HG02759 (cell line): Measurements from ENCODE around the gene TMEM147.

Source experiments
- ATAC-seq: cut with Tn5 transposase; IDR thresholded peaks from one replicate; pipeline ENCODE4 v1.9.1; 2021; ENCODE audit warnings: mild to moderate bottlenecking, moderate library complexity; ENCODE audit not compliant: unreplicated experiment

The TMEM147 gene, protein sequence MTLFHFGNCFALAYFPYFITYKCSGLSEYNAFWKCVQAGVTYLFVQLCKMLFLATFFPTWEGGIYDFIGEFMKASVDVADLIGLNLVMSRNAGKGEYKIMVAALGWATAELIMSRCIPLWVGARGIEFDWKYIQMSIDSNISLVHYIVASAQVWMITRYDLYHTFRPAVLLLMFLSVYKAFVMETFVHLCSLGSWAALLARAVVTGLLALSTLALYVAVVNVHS

DNA sequence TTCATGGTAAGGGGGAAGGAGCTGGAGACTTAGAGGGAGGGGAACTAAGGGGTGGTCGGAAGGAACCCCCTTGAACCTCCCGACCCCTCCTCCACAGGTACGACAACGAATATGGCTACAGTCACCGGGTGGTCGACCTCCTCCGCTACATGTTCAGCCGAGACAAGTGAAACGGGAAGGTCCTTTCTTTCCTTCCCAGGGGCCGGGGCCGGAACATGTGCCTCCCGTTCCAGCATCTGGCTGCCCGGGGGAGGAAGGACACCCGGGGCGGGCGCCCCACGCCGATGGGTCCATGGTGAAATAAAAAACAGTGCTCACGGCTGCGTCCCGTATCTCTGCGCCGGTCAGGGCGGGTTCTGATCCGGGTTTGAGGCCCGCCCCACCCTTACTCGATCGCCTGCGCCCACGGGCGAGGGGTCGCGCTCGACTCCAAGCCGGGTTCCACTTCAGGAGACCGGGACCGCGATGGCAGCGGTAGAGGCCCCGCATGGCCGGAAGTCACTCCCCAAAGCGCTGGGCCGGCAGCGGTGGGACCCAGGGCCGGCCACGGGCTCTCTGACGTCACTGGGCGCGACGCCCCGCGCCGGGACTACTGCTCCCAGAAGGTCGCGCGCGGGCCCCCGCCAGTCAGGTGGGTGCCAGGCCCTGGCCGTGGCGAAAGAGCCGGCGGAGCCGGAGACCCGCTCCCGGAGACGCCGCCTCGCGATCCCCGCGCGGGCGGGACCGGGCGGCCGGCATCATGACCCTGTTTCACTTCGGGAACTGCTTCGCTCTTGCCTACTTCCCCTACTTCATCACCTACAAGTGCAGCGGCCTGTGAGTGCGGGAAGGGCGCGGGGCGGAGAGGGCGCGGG is at the start of gene TMEM147:
TSS of gene TMEM147 (plus strand) at position 626 of the 854 bp plus-strand sequence. CDS start at position 740, 114 bp downstream.
- peak; percentile 86 for ATAC-seq

DNA sequence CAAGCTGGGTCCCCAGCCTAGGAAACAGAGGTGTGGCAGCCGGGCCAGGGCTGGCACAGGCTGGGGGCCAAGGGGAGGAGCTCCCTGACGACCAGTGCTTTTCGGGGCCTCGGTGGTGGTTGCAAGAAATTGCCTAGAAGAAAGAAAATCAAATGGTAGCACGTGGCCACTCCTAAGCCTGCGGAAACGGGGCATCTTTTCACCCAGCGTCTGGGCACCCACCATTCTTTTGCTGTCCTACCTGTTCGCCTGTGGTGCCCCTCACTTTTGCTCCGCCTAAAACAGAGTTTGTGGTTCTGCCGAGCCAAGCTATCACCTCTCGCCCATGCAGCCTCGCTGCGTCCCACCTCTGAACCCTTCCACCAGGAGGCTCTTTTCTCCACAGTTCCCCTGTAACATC is 48.0 kb upstream of the TMEM147 start:
- ATAC-seq: no peak

DNA sequence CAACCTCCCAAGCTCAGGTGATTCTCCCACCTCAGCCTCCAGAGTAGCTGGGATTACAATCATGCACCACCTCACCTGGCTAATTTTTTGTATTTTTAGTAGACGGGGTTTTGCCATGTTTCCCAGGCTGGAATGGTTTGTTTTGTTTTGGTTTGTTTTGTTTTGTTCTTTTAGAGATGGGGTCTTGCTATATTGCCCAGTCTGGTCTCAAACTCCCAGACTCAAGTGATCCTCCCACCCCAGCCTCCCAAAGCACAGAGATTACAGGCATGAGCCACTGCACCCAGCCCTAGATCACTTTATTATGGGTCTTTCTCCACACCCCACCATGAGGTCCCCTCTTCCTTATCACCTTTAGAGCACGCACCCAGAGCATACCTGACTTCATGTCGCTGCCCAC is 47.2 kb upstream of the TMEM147 start:
- no peak for ATAC-seq

DNA sequence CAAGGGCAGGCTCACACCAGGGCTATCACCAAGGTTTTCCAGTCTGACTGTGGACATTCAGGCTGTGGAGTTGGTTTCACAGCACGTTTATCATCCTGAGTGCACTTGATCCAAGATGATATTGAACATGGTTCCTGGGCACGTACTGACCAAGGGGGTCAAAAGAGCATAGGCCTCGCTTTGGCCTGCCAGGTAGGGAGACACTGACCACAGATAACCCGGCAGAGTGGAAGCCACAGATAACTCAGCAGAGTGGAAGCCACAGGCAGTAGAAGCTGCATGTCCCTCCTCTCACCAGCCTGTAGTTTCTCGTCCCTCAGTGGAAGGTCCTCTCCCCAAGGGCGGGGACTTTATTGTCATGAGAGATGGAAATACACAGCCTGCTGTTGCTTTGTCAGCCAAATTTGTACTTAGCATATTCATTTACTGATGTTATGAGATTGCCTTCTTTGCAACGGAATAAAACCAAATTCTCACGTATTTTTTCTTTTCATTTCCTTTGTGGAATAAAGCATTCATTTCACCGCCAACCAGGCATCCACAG is 46.4 kb upstream of the TMEM147 start:
- ATAC-seq: no peak

DNA sequence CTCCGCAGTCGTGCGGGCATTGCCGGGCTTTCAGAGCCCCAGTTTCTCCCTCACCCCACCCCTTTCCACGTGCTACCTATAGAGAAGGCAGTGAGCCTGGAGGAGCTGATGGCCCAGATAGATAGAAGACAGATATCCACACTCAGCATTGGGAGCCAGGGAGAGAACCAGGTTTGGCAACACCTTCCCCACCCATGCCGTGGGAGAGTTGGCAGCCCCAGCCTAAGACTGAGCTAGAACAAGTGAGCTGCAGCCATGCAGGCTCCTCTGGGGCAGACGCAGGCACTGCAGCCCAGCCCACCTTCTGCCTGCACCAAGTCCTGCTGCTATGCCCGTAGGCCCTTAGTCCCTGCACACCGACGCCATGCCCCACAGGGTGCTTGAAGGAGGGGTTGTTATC is 44.8 kb upstream of the TMEM147 start:
- ATAC-seq: no peak

DNA sequence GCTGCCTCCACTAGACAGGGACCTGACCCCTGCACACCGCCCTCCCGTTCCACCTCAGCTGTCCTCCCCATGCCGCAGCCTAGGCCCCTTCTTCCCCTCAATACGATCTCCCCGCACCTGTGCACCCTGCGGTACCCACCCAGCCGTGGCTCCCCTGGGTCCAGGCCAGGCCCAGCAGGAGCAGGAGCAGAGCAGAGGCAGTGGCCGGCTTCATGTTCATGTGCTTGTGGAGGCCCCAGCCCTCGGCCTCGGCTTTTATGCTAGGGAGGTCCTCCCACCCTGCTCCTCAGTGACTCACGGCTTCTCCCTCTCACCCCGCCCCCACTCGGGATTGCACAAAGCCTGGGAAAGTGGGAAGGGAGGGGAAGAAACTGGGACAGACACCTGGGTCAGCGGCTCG is 43.7 kb upstream of the TMEM147 start:
- no peak for ATAC-seq

DNA sequence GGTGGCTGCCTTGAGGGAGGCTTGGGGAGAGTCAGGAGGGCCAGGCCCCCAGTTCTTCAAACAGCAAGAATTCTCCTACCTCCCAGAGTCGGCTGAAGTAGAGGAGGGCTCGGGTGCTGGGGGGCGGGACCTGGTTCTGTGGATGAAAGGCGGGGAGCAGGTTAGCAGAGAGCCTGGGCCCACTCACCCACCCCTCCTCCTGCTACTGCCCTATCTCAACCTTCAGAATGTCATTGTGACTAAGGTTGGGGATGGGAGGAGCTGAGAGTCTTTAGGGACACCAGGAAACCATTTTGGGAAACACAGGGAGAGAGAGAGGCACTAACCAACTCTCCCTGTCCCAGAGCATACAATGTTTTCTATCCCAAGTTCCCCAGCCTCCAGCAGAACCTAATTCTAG is 42.7 kb upstream of the TMEM147 start:
- ATAC-seq: no peak

DNA sequence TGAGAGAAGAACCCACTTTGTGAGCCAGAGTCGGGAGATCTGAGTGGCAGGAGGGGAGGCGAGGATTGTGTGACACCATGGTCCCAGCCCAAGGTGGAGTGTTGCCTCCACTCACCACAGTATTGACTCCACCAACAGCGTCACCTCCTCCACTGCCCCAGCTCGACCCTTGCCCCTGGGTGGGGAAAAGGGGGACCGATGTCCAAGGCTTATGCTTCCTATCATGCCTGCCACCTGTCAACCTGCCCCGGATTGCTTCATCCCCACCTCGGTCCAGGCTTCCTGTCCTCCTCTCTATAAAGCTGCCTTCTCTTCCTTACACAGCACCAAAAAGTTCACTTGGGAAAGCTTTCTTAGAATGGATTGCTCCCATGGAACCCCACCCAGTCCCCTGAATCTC is 39.4 kb upstream of the TMEM147 start:
- no peak for ATAC-seq

DNA sequence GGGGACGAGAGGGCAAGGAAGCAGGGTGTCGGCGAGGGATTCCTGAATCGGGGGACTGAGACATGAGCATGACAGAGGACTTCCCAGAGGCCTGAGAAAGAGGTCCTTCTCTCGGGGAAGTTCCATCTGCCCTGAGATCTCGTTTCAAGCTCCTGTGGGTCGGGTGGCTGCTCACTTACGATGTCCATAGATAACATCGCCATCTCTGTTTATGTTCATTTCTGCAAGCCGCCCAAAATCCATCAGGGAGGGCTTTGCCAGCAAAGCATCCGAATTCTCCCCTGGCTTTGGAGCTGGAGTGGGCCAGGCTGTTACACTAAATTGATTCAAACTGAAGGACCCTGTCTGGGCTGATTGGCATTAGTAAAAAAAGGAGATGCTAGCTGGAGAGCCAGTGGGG is 37.9 kb upstream of the TMEM147 start:
- ATAC-seq: no peak

DNA sequence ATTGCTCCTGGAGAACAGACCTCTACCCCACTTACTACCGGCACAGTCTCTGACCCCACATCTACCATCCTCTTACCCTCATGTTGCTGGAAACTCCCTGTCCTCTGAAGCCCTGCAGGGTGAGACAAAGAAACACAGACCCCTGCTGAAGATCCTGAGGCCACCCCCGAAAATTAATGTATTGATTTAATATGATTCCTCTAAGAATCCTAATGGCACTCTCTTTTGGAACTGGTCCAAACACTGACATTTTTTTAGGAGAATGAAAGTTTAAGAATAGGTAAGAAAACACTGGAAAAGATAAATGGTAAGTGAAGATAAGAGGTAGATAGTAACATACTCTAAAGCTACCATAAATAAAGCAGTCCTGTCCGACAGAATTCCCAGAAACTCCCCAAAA is 37.3 kb upstream of the TMEM147 start:
- no peak for ATAC-seq

DNA sequence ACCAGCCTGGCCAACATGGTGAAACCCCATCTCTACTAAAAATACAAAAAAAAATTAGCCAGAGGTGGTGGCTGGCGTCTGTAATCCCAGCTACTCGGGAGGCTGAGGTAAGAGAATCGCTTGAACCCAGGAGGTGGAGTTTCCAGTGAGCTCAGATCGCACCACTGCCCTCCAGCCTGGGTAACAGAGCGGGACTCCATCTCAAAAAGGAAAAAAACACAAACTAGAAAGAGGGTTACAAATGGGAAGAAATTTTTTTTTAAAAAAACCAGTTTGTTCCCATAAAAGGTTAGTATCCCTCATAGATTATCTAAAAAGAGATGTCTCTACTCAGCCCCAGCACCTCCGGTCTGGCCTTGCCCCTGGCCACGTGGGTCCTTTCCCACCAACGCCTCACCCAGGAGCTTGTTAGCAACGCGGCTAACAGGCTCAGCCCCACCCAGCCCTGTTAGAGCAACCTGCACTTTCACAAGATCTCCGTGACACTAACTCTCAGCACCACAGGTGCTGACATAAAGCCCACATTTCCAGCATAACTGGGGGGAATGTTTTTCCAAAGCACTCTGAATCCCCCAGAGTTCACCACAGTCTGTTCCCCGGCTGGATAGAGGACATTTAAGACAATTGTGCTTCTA is 36.3 kb upstream of the TMEM147 start:
- ATAC-seq: no peak

DNA sequence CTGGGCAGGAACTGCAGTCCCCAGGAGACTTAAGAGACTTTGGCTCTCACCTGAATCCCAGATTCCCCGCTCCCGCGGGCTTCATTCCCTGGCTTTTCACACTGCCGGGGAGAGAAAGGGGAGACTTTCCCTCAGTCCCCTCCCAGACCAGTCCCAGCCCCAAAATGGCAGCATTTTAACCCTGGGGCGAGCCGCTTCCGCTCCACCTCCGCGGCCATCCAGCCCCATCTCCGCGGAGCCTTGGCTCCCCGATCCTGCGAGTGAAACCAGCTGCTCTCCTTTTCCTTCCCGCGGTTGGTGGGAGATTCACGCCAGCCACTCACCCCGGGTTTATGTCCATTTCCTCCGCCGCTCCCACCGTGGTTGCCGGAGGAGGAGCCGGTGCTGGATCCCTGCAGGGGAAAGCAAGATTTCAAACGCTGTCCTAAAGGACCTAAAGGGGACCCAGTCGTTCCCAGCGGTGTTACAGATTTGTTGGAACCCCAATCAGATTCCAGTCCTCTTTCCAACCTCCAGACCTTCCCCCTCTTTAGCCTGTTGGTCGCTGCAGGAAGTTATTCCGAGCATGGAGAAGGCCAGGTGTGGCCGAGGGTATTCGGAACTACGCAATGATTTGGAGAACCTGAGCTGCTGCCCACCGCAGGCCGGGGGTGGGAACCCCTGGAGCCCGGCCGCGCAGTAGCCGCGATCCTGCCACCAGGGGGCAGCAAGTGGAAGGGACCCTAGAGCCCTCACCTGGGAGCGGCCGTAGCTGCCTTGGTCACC is 35.4 kb upstream of the TMEM147 start:
- ATAC-seq: peak; percentile 61

DNA sequence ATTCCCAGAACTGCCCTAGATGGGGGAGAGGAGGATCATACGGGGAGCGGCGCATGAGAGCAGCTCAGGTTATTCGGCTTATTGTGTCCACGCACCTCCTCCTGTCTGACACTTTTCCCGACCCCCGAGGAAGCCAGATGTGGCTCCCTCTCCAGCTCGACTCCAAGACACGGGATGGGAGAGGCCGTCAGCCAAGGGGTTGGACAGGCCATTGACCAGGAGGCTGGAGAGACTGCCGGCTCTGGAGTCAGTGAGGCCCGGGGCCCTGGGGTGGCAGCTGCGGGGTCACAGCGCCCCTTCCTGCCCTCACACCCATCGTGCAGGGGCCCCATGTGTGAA is 34.8 kb upstream of the TMEM147 start:
- ATAC-seq: no peak

DNA sequence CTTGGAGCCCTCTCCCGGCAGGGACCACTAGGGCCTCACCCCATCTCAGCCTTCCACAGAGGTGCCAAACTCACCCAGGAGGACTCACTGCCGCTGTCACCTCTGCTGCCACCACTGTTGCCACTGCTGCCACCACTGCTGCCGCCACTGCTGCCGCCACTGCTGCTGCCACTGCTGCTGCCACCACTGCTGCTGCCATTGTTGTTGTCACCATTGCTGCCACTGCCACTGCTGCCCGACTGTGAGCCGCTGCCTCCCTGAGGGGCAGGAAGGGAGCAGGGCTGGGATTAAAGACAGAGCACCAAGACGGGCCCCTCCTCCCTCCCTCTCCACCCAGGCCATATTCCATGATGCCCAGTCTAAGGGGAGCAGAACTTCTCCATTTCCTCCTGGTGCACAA is 34.1 kb upstream of the TMEM147 start:
- no peak for ATAC-seq

DNA sequence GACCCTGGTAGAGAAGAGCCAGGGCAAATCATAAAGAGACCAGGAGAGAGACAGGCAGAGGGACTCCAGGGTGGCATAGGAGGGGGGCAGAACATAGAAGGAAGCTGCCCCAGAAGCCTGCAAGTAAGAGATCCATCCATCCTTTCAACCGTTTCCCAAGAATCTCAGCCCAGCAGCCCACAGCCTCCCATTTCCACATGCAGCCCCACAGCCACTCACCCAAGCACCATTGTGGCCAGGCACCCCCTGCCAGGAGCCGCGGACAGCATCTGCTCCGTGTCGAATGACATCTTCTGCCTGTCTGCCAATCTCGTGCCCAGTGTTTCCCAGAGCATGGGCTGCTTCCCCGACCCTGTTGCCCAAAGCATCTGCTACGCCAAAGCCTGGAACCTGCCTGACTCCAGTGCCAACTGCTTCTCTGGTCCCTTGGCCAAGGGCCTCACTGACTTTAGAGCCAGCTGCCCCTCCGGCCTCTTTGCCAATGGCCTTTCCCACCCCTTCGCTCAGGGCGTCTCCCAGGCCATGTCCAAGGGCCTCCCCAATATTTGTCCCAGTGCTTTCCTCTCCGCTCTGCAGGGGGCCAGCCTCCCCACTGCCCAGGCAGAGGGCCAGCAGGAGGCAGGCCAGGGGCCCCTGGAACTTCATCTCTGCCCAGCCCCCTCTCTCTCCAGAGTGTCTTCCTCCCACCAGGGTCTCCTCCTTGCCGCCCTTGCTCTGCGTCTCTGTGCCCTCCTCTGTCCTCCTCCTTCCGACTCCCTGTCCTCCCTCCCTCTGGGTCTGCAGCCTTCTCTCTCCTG is 32.4 kb upstream of the TMEM147 start:
- no peak for ATAC-seq

DNA sequence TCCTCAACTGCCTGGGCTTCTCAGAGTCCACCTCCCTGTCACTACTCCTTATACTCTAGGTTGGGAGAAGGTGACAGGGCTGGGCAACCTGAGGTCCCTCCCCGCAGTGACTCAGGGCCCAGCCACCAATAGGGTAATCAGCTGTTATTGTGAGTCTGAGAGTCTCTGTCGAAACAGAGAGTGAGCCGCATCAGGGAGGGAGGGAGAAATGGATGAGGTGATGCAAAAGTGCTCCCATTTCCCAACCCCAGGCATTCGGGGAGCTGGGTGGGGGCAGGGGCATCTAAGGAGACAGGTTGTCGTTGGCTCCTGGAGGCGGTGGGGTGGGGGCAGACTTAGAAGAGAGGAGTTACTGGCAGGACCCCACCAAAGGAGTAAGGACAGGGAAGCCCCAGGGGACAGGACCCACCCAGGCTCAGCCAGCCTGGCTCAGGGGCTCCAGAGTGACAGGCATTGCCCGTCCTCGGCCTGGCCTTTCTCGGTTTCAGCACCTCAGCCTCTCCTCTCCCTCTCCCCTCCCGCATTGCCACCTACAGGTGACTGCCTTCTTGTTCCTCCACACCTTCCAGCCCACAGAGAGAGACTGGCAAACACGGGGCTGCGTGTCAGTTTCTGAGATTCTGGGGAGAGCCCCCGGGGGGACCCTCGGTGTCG is 31.7 kb upstream of the TMEM147 start, which contains the start of gene DMKN:
TSS of gene DMKN (minus strand) at position 22 of the 654 bp plus-strand sequence. CDS start 174 bp downstream, outside the sequence.
- ATAC-seq: no peak

DNA sequence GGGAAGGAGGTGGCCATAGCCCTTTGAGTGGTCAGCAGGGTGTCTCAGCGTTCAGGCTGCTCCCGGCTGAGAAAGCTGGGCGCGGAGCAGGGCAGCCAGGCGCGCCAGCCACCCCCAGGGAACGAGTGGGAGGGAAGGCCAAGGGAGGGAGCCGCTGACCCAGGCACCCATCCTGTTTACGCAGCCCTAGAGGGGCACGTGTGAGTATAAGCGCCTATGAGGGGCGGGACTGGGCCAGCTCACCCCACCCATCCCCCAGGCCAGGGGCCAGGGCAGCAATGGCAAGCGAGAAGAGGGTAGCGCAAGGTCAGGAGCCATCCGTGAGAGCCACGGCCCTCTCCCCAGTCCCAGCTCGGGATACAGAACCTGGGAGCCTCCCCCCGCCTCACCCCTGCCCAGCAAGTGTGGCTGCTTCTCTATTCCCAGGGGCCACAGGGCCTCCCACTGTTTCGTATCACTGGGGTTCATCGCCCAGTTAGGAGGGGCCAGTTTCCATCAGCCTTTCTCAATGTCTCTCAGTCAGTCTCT is 31.1 kb upstream of the TMEM147 start:
- ATAC-seq: no peak

DNA sequence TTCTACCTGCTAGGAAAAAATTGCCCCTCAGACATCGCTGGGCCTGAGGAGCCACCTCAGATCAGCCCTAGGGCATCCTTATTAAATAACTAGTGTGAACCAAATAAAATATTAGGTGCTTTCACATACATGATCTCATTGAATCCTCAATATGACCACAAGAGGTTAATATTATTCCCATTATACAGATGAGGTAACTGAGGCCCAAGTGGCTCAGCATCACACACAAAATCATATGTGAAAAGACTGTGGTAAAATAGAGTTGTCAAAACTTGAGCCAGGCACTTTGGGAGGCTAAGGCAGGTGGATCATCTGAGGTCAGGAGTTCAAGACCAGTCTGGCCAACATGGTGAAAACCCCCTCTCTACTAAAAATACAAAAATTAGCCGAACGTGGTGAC is 29.1 kb upstream of the TMEM147 start:
- no peak for ATAC-seq

DNA sequence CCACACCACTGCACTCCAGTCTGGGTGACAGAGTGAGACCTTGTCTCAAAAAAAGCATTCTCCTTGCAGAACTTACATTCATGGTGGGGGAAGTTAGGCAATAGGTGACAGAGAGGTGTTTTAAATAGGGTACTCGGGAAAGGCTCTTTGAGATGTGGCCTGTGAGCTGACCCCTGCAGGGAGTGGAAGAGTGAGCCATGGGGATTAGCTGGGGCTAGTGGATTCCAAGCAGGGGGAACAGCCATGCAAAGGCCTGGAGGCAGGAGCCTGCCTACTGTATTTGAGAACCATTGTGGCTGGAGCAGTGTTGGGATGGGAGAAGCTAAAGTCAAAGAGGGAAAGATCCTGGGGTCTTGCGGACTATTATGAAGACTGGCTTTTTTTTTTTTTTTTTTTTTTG is 28.1 kb upstream of the TMEM147 start:
- no peak for ATAC-seq
